ENCODE results near the gene ZCWPW1.

GRCh38 chr7:100389437-100390088, 38.9 kb downstream of the ZCWPW1 start:
- TF ChIP-seq CTCF (IDR thresholded peaks at IDR 0.05) (no peak), EZH2 (IDR thresholded peaks at IDR 0.05; ENCODE audit: borderline replicate concordance, insufficient read depth, low read depth, low read length, poor library complexity, severe bottlenecking) (no peak)

Data from B cell (primary cell).